ENCODE results near the gene CCDC74A.
"Not testable (repeated sequence)": the region's sequence is repeated elsewhere in the genome, so short reads cannot be mapped to it uniquely, and the experiment has no call there.

The CCDC74A gene

DNA sequence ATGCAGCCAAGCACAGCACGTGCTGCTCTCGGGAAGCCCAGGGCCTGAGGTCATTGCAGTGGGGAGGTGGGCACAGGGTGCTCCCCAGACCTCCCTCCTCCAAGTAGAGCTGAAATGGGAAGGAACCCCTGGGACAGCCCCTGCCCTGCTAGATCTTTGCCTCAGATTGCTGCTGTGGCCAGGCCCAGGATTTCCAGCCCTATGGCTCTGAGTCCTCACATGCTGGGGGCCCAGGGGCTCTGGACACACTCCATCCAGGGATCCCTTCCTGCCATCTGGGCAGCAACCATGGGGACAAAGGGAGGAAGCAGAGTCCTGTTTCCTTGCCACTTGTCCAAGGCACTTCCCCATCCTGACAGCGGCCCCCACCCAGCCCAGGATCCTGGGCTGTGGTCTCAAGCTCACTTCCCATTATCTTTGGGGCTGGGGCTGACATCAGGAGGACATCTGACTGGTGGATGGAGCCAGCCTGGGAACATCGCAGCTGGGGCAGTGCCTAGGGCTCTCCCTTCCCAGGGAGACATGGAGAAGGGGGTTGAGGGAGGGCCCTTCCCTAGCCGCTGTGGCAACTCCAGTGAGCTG lies 2.3 kb downstream of the CCDC74A start:
- DNase-seq, result not testable (repeated sequence)

DNA sequence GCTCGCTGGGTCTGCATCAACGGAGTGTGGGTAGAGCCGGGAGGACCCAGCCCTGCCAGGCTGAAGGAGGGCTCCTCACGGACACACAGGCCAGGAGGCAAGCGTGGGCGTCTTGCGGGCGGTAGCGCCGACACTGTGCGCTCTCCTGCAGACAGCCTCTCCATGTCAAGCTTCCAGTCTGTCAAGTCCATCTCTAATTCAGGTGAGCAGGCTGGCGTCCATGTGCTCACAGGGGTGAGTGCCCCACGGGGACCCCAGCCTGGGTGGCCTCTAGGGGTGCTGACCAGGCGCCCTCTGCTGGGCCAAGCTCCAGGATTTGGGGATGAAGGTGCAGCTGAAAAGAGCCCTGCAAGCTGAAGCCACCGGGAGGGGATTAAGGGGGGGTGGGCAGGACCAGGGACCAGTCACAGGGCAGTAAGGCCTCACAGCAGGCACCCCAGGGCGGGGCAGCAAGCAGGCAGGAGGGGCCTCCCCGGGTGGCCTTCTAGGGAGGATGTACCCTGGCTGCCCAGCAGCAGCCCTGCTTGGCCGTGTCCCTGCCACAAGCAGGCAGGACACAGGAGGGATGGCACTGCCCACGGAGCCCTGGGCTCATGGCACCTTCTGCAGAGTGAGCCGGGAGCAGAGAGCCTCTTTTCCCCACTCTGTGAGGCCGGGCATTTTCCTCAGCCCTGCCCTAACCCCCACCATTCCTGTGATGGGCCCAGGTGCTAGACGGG lies 3.1 kb downstream of the CCDC74A start:
- DNase-seq, result not testable (repeated sequence)

DNA sequence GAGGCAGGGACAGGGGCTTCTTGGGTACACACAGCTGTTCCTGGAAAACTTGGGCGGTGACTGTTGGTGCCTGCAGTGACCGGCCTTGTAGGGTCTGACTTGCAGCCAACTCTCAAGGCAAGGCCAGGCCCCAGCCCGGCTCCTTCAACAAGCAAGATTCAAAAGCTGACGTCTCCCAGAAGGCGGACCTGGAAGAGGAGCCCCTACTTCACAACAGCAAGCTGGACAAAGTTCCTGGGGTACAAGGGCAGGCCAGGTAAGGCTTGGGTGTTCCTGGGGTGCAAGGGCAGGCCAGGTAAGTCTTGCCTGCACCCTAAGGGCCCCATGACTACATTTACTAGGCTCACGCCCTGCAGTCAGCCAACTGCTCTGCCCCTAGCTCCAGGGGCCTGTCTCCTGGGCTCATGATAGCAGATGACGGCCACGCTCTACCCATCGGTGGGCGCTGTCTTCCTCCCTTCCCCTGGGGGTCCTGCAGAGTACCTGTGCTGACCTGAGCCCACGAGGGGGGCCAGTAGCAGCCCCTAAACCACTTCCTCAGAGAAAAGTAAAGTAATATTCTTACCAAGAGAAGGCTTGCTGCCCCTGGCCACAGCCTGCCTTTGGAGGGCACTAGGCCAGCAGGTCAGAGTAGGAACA lies 4.0 kb downstream of the CCDC74A start:
- not testable (repeated sequence) for DNase-seq

DNA sequence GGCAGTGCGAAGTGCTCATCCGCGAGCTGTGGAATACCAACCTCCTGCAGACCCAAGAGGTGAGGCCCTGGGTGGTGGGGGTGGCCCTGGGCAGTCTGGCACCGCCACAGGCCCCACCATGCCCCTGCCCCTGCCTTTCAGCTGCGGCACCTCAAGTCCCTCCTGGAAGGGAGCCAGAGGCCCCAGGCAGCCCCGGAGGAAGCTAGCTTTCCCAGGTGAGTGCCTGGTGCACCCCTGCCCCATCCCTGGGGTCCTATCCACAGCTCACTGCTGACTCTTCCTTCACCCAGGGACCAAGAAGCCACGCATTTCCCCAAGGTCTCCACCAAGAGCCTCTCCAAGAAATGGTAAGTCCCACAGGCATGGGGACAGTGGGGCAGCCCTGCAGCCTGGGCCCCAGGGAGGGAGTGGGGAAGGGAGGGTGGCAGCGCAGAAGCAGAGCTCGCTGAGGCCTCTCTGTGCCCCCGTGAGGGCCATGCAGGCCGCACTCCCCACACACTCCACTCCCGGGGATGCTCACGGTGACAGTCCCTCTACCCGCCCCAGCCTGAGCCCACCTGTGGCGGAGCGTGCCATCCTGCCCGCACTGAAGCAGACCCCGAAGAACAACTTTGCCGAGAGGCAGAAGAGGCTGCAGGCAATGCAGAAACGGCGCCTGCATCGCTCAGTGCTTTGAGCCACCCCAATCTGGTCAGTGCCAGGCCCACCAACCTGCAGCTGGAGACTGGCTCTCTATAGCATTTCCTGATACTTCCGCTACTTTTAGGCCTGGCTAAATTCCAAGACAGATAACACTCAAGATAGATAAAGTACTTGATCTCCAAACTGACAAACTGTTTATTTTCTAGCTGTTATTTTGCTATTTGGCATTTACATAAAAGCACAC lies 5.3 kb downstream of the CCDC74A start:
- not testable (repeated sequence) for DNase-seq

DNA sequence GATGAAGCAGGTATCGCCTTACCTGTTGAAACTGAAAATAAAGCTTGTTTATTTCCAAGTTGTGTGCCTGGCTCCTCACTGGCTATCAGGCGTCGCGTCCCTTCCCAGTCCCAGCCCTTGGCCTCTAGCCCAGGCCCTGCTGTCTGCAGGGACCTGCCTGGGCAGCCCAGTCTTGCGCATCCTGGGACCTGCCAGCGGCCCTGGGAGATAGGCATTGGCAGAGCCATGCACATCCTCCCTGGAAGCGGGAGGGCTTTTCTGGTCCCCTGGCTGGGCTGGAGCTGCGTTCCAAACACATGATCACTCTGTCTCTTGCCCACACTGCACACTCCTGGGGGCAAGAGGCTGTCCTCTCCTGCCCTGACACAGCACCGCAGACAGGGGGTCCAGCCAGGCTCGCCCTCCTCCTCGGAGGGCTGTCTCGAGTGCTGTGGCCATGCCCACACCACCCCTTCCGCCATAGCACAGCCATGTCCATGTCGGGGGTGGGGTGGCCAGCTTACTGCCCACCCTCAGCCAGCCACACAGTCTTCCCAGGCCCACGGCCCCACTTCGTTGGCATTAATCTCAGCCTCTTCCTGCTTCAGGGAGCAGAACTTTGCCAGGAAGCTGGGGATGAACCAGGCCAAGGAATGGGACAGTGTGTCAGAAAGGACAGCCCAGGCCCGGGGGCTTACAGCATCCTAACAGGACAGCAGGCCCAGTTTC lies 6.1 kb downstream of the CCDC74A start:
- not testable (repeated sequence) for DNase-seq

DNA sequence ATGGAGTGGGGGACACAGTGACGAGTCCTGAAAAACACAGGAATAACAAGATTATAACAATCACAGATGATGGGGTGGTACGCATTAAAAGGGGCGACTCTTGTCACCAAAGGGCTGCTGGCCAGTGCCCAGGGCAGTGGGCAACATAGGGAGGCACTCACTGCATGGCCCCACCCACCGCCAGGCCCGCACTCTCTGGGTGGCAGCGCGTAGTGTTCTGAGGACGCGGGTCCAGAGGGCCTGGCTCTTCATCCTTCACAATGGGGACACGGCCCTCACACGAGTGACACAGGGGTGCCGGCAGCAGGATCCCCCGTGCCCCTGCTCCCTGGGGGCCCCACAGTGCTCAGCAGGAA lies 6.6 kb downstream of the CCDC74A start:
- DNase-seq, result not testable (repeated sequence)

DNA sequence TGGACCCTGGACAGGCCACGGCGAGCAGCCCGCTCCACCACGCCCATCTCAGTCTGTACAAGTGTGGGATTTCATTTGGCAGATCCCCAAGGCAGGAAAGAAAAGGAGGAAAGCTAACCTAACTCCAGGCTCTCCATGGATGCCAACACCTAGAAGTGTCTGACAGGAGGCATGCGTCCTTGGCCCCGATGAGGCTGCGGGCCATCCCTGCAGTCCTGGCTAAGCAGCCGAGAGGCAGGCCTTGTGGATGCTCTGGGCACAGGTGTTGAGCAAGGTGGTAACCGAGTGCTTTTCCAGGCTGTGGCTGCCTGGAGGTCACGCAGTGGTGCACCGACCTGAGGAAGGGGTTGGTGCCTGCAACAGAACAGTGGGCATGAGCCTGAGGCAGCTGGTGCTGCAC lies 7.3 kb downstream of the CCDC74A start:
- not testable (repeated sequence) for DNase-seq

DNA sequence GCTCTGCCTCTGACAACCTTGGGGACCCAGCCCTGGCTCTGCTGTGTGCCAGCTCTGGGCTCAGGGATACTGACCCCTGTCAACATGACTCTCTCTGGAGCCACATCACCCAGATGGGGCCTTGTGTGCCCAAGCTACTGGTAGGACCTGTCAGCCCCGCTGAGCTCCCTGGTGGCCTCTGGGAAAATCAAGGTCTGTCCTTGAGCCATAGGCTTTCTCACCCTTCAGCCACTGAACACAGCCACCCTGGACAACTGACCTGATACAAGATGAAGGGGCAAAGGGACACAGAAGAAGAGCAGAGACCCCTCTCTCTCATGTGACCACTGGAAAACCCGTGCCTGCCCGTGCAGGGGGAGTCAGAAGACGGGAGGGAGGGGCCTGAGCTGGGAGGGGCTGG lies 7.8 kb downstream of the CCDC74A start:
- no peak for DNase-seq

DNA sequence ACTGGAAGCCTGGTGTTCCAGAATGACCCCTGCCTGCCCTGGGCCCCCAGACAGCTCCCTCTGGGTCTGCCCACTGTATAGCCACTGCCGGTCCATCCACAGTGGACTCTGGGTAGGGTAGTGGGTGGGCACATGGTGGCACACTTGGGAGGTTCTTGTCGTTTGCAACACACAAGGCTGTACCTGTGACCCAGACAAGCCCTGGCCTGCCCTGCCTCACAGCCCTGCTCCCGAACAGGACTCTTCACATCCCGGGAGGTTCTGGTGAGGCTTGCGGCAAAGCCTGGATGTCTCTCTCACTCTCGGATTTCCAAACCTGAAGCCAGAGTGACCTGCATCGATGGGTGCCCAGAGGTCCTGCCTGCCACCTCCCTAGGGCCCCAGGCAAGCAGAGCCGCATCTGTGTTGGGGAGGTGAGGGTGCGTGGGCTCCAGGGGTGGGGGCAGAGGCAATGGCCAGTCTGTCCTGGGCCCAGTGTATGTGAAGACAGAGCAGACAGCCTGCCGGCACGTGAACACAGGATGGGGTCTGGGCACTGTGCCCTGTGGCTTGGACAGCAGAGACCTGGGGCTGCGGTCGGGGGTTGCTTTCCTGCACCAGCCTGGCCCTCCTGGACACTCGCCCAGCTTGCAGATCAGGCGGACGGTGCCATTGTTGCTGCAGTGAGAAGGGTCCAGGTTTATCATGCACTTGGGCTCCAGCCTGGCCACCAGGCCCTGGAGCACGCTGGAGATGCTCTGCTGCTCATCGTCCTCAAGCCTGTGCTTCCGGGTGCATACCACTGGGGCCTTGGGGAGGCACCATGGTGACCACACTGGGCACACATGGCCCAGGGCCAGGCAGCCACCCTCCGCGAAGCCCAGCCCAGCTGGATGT lies 8.5 kb downstream of the CCDC74A start:
- not testable (repeated sequence) for DNase-seq

DNA sequence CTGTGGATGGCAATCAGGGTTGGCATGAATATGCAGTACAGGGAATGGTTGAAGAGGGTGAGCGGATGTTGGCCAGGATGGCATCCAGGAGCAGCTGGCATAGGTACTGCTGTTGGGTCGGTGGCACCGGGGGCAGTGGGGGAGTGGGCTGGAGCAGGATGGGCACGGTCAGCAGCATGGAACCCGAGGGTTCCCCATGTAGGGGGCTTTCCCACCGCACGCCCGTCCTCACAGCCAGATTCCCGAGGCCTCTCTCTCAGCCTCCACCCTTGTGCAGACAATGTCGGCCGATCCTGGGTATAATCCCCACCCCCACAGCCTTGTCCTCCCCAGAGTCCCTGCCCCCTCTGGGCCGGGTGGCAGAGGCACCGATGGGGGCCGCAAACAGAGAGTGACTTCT lies 9.2 kb downstream of the CCDC74A start:
- not testable (repeated sequence) for DNase-seq

DNA sequence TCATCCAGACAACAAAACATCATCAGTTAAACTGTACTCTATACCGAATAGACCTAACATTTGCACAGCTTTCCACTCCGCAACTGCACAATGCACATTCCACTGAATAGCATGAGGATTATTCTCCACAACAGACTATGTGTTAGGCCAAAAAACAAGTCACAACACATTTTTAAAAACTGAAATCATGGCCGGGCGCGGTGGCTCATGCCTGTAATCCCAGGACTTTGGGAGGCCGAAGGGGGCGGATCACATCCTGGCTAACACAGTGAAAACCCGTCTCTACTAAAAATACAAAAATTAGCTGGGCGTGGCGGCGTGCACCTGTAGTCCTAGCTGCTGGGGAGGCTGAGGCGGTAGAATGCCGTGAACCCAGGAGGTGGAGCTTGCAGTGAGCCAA lies 11.2 kb downstream of the CCDC74A start:
- DNase-seq, result not testable (repeated sequence)

DNA sequence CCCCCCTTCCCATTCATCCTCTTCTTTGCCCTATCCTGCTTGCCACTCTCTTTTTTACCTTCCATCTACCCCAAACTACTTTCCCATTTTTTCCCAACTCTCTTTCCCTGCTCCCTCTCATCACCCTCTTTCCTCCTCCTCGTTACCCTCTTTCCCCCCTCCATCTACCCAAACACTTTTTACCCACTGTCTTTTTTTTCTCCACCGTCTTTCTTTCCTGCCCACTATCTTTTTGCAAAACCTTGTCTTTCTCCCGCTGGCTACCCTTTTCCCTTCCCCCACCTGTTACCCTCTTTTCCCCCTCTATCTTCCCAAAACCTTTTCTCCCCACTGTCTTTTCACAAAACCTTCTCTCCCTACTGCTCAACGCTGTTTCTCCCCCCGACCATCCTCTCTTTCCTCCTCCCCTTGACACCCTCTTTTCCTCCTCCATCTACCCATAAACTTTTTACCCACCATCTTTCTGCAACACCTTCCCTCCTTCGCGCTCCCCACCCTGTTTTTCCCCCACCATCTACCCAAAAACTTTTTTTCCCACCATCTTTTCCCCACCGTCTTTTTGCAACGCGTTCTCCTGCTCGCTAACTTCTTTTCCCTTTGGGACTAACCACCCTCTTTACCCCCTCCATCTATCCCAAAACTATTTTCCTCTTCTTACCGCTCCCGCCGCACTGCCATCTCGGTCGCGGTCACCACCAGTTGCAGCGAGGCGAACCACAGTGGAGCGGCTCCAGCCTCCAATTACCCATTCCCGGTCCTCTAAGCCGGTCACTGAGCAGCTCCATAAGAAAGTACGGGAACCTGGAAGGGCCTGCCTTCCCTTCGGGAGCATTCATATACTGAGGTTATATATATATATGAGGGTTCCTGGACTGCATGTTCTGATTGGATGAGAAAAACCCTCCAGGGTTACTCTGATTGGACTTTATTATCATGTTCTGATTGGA lies 15.0 kb downstream of the CCDC74A start:
- no peak for DNase-seq

DNA sequence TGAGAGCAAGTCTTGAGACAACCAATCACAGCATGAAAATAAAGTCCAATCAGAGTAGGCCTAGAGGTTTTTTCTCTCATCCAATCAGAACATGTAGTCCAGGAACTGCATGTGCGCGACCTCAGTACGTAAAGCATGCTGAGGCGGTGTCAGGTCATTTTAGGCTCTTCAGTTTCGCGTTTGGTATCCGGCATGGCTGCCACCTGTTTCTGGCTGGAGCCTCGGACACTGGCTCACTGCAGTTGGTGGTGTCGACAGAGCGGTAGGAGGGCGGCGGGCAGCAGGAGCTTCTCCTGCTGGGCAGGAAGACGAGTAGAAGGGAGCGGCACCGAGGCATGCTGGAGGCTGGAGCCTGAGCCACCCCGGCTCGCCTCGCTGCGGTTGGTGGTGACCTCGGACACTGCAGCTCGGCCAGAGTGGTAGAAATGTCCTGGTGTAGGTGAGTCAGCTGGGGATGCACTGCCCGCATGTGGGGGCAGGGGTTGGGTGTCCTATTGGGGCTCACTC lies 15.8 kb downstream of the CCDC74A start:
- DNase-seq, result no peak

DNA sequence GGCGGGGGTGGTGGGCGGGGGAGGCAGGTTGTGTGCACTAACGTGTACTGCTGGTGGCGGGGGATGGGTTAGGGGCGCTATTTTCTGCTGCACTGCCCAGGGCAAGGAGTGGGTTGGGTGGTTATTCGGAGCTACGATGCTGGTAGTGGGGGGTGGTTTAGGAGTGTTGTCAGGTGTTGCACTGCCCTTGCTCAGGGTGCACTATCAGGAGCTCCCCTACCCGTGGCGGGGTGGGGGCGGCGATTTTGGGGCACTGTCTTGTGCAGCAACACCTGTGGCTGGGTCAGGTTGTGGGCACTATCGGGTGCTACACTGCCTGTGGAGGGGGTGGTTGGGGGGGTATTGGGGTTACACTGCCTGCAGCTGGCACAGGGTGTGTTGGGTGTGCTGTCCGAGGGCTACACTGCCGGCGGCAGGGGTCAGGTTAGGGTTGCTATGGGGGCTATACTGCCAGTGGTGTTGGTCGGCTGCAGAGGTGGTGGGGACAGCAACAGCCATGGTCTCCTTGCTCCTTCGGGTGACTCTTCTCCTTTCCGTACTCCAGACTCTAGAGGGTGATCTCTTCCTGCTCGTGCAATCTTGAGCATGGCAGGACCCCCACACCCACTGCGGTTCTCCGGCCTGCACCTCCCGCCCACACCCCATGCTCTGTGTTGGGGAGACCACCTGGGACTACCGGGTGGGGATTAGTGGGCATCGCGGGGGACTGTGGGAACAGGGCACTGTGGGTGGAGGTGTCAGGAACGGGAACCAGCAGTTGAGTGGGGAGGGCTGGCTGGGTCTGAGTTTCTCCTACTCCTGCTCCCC lies 16.5 kb downstream of the CCDC74A start:
- DNase-seq, result not testable (repeated sequence)

DNA sequence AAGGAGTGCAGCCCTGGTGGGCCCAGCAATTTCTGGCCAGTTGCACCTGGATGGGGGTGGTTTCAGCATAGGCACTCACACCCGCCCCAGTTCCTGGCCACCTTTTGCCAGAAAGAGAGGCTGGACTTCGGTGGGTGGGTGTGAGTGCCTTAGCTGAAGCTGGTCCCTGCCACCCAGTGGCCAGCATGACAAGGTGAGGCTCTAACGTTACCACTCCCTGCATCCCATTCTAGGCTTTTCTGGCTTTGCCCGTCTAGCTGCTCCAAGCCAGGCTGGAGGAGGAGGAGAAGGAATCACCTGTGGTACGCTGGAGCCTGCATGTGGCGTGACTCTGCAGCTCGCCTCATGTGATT lies 17.1 kb downstream of the CCDC74A start:
- DNase-seq, result not testable (repeated sequence)

DNA sequence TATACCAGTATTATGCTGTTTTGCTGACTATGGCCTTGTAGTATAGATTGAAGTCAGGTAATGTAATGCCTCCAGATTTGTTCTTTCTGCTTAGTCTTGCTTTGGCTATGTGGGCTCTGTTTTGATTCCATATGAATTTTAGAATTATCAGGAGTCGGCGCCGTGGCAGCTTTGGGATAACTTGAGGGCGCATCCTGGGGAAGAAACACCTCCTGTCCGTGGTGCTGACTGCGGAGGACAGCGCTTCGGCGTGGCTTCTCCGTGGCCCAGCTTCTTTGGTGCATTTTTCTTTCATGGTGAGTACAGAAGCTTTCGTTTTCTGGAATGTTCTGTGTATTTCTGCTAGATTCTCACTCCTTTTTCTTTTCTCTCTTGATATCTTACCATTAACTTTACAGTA lies 25.2 kb downstream of the CCDC74A start:
- DNase-seq, result no peak

DNA sequence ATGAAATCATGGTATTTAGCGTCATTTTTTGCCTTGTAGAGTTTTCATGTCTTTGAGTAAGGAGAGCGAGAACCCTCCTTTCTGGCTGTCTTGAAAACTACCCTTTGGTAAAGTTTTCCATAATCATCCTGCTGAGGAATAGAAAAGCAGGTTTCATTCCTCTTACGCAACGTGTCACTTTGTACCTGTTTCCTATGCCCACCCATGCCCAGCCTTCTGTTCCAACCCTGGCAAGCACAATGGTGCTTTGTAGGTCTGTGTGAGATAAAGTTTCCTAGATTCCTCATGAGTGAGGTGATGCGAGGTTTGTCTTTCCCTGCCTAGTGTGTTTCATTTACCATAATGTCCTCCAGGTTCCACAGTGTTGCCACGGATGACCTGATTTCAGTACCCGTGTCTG lies 29.3 kb downstream of the CCDC74A start:
- no peak for DNase-seq

DNA sequence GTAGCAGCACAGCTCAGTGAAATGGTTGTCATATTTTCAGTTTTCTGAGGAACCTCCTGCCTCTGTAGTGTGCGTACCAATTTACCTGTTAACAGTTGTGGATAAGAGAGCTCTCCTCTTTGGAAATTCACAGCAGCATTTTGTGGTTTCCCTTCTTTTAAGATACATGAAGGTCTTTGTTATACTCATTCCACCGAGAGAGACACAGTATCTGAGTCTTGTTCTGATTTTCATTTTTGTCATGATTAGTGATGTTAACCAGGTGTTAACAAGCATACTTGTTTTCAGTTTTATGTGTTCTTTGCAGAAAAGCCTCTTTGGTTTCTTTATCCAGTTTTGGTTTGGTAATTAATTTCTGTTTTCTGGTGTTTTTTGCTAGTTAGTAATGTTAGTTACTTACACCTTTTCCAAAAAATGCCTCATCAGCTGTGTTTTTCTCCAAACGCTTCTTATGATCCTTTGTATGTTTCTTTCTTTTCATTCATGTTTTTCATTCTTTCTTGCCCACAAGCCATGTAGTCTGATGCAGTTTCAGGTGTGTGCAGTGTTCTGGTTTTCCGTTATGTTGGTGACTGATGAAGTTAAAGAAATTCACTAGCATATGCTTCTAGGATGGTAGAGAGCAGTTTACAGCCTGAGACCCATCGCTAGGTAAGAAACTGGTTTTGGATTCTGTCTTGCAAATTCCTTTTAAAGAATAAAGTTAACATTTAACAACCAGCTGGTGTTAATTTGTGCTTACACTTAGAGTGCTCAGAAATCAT lies 30.1 kb downstream of the CCDC74A start:
- DNase-seq, result no peak

DNA sequence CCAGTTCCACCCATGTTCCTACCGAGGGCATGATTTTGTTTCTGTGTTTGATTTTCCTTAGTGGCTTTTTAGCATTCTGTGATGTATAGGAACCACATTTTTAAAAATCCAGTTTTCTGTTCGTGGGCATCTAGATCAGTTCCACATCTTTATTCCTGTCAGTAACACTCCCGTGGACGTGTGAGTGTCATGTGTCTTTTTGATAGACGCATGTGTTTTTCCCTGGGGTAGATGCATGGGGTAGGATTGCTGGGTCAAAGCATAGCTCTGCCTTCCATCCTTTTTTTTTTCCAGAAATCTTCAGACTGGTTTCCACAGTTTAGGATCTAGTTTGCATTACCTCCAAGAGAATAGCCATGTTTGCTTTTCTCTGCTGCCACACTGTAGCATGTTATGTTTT lies 38.7 kb downstream of the CCDC74A start:
- no peak for DNase-seq

All from CD4-positive, alpha-beta T cell treated with Interferon gamma for 1 hour (primary cell).